K562 (cell line): ENCODE results near the gene INSIG1. TPM values are rescaled to one million over a fixed set of nuclear protein-coding genes. Genes with fewer than 3 reads are reported as not detected.
A peak's percentile ranks its signal among the peaks of the same experiment; 100 is the strongest.

Experiments
- BMI1 ChIP-seq: fragments of 150-350 bp; IDR thresholded peaks from 2 replicates; pipeline ENCODE4 v1.6.1; 2014; ENCODE audit warnings: low read length
- CCAR2 ChIP-seq: fragments of 200-400 bp; formaldehyde crosslinking; IDR thresholded peaks from 2 replicates; pipeline ENCODE4 v1.6.1; 2017; ENCODE audit warnings: mild to moderate bottlenecking, low read depth, low read length
- CUX1 ChIP-seq: fragments of 200-800 bp; sonication (Bioruptor generic); IDR thresholded peaks from 2 replicates; pipeline ENCODE4 v1.6.1; 2016; ENCODE audit warnings: missing genetic modification characterization, missing compliant biosample characterization
- ELF2 ChIP-seq: fragments of 250-450 bp; sonication (Bioruptor Pico); IDR thresholded peaks from 2 replicates; pipeline ENCODE4 v1.5.0; 2021; ENCODE audit warnings: mild to moderate bottlenecking
- MNT ChIP-seq, 2 experiments: fragments of 450-650 bp; conservative IDR thresholded peaks; 2 replicates each; pipeline ENCODE4 v1.6.1; 2017; ENCODE audit warnings: mild to moderate bottlenecking in 2 of 2, moderate library complexity in 2 of 2
- NEUROD1 ChIP-seq: fragments of 150-350 bp; IDR thresholded peaks from 2 replicates; pipeline ENCODE4 v1.6.1; 2014; ENCODE audit warnings: borderline replicate concordance, low read length, low read depth; ENCODE audit not compliant: partially characterized antibody
- NFIC ChIP-seq: fragments of 450-650 bp; IDR thresholded peaks from 2 replicates; pipeline ENCODE4 v1.6.1; 2017; ENCODE audit warnings: mild to moderate bottlenecking, inconsistent platforms
- RB1 ChIP-seq: fragments of 450-650 bp; IDR thresholded peaks from 2 replicates; pipeline ENCODE4 v1.6.1; 2017; ENCODE audit warnings: low read depth, mild to moderate bottlenecking
- RFX5 ChIP-seq: IDR thresholded peaks from 2 replicates; pipeline ENCODE4 v1.6.1; 2011; ENCODE audit warnings: low read depth, mild to moderate bottlenecking, improper control_type of control experiment, low read length
- SIN3B ChIP-seq: fragments of 450-650 bp; IDR thresholded peaks from 2 replicates; pipeline ENCODE4 v1.6.1; 2017; ENCODE audit warnings: low read depth, mild to moderate bottlenecking, moderate library complexity
- SMAD2 ChIP-seq: fragments of 150-350 bp; IDR thresholded peaks from 2 replicates; pipeline ENCODE4 v1.6.1; 2014; ENCODE audit warnings: low read depth, mild to moderate bottlenecking, low read length
- STAT5A ChIP-seq: IDR thresholded peaks from 2 replicates; pipeline ENCODE4 v1.6.1; 2012; ENCODE audit warnings: low read length, inconsistent platforms, borderline replicate concordance
- ZFX ChIP-seq: sonication (generic); formaldehyde crosslinking; IDR thresholded peaks from 2 replicates; pipeline ENCODE4 v1.8.0; 2022; ENCODE audit warnings: mild to moderate bottlenecking, missing genetic modification reagents, moderate library complexity
- ZNF57 ChIP-seq: fragments of 450-650 bp; formaldehyde crosslinking; IDR thresholded peaks from 2 replicates; pipeline ENCODE4 v1.4.0; 2020; ENCODE audit warnings: mild to moderate bottlenecking, moderate library complexity
- polyA plus RNA-seq, 8 experiments: library from polyadenylated mRNA; depleted of rRNA in 4 of 8; stranded (reverse) in 5 of 8; unstranded in 3 of 8; fragments of >200 nt; fragmentation: Nextera tagmentation in 2 of 8; fragmentation: Illumina TruSeq in 1 of 8; extraction: Ambion mirVana in 2 of 8; extraction: Trizol in 1 of 8; gene quantifications; 2 replicates each; pipeline versions ENCODE4 v1.2.1 to v1.2.3, GENCODE V29; 2011 to 2014; ENCODE audit warnings: inconsistent platforms in 1 of 8, missing spikeins in 1 of 8
- total RNA-seq, 7 experiments: library from RNA; depleted of rRNA in 6 of 7; stranded (reverse); fragments of >200 nt in 6 of 7; fragmentation: Illumina TruSeq in 2 of 7; extraction: Trizol in 2 of 7; gene quantifications; 2 replicates each; pipeline versions ENCODE4 v1.2.1 to v1.2.3, GENCODE V29; 2011 to 2021; ENCODE audit warnings: low replicate concordance in 1 of 7
- TF ChIP-seq, protein P1 (sequence below), 2 experiments: fragments of 450-650 bp in 1 of 2; sonication (generic) in 1 of 2; formaldehyde crosslinking; conservative IDR thresholded peaks; 2 replicates each; pipeline versions ENCODE4 v1.4.0 to v1.8.1; 2020 to 2022; ENCODE audit warnings: mild to moderate bottlenecking in 1 of 2, missing genetic modification reagents in 1 of 2
- TF ChIP-seq, protein P2 (sequence below): fragments of 450-650 bp; formaldehyde crosslinking; IDR thresholded peaks from 2 replicates; pipeline ENCODE4 v1.4.0; 2020; ENCODE audit warnings: mild to moderate bottlenecking, mixed read lengths
- TF ChIP-seq, protein P3 (sequence below): sonication (generic); formaldehyde crosslinking; IDR thresholded peaks from 2 replicates; pipeline ENCODE4 v1.8.0; 2022; ENCODE audit warnings: mild to moderate bottlenecking, missing genetic modification reagents

Gene INSIG1
- total and polyA plus RNA-seq, 9 of the 15 experiments (the other 6 are each of a cell fraction or from before 2014, with no cell fraction given): 57.1 to 787 (median 238) TPM

GRCh38 chr7:155298834-155299534 lies 1.3 kb downstream of the INSIG1 start (continued):
- TF ChIP-seq CUX1: no peak
- TF ChIP-seq CCAR2: no peak
- TF ChIP-seq SIN3B: no peak
- TF ChIP-seq ZNF57 (CRISPR knock-in tag): no peak
- TF ChIP-seq RFX5: no peak
- 0 out of 2 replicates have a peak, but pooled peaks have one; percentile 61 for TF ChIP-seq ELF2
- no peak for TF ChIP-seq BMI1
- no peak for TF ChIP-seq ZFX
- no peak for TF ChIP-seq SMAD2
- TF ChIP-seq, protein P1, sequence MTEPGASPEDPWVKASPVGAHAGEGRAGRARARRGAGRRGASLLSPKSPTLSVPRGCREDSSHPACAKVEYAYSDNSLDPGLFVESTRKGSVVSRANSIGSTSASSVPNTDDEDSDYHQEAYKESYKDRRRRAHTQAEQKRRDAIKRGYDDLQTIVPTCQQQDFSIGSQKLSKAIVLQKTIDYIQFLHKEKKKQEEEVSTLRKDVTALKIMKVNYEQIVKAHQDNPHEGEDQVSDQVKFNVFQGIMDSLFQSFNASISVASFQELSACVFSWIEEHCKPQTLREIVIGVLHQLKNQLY (CRISPR knock-in tag; conservative IDR thresholded peaks at IDR 0.05): no peak
- TF ChIP-seq, protein P2, sequence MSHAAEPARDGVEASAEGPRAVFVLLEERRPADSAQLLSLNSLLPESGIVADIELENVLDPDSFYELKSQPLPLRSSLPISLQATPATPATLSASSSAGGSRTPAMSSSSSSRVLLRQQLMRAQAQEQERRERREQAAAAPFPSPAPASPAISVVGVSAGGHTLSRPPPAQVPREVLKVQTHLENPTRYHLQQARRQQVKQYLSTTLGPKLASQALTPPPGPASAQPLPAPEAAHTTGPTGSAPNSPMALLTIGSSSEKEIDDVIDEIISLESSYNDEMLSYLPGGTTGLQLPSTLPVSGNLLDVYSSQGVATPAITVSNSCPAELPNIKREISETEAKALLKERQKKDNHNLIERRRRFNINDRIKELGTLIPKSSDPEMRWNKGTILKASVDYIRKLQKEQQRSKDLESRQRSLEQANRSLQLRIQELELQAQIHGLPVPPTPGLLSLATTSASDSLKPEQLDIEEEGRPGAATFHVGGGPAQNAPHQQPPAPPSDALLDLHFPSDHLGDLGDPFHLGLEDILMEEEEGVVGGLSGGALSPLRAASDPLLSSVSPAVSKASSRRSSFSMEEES (CRISPR knock-in tag): no peak
- peak; percentile 32; the same call in 1 of the 2 replicates for TF ChIP-seq RB1
- no peak for TF ChIP-seq NFIC
- peak; percentile 25 for TF ChIP-seq NEUROD1
- TF ChIP-seq, protein P3, sequence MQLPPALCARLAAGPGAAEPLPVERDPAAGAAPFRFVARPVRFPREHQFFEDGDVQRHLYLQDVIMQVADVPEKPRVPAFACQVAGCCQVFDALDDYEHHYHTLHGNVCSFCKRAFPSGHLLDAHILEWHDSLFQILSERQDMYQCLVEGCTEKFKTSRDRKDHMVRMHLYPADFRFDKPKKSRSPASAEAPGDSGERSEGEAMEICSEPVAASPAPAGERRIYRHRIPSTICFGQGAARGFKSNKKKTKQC: peak; percentile 26; the same call in 1 of the 2 replicates
- TF ChIP-seq MNT (conservative IDR thresholded peaks at IDR 0.05): peak; percentile 99
- TF ChIP-seq STAT5A: no peak
